PFSK-1 (cell line): ENCODE measurements around the gene FAM227B.

ENCODE experiments used
- POLR2AphosphoS5 ChIP-seq: IDR thresholded peaks from 2 replicates; pipeline ENCODE4 v1.6.1; 2012; ENCODE audit warnings: low read depth, mild to moderate bottlenecking, control low read depth, low read length, moderate library complexity
- REST ChIP-seq, 2 experiments: IDR thresholded peaks; 2 replicates each; pipeline versions ENCODE4 v1.6.1 to v1.8.0; 2011 to 2012; ENCODE audit warnings: low read depth in 2 of 2, low read length in 2 of 2, control low read depth in 1 of 2, inconsistent platforms in 1 of 2, mild to moderate bottlenecking in 1 of 2, moderate library complexity in 1 of 2; ENCODE audit not compliant: insufficient read depth in 1 of 2
- SIN3A ChIP-seq: IDR thresholded peaks from 2 replicates; pipeline ENCODE4 v1.6.1; 2012; ENCODE audit warnings: mild to moderate bottlenecking, low read length, moderate library complexity, borderline replicate concordance; ENCODE audit not compliant: insufficient read depth
- TAF1 ChIP-seq: IDR thresholded peaks from 2 replicates; pipeline ENCODE4 v1.6.1; 2012; ENCODE audit warnings: low read length, control low read depth, borderline replicate concordance; ENCODE audit not compliant: insufficient read depth

GRCh38 chr15:49492830-49493229 is 127.8 kb downstream of the FAM227B start:
- no peak for TF ChIP-seq REST (IDR thresholded peaks at IDR 0.05; ENCODE audit: insufficient read depth in 1 of 2, low read depth in 2 of 2, low read length in 2 of 2)
- TF ChIP-seq POLR2AphosphoS5: no peak
- no peak for TF ChIP-seq TAF1
- no peak for TF ChIP-seq SIN3A
